ENCODE measurements around the gene TMEM170A. TPM values are rescaled to one million over a fixed set of nuclear protein-coding genes. Genes with fewer than 3 reads are reported as not detected.
"Not testable (repeated sequence)": the region's sequence is repeated elsewhere in the genome, so short reads cannot be mapped to it uniquely, and the experiment has no call there.

Gene TMEM170A
- total and polyA plus RNA-seq, 9 donors, result 12.3 to 24.8 (median 16.5) TPM

GRCh38 chr16:75429621-75430403, 34.7 kb downstream of the TMEM170A start:
- no peak overlapping the region for H3K27ac ChIP-seq (ENCODE audit: low read length)
- peaks cover 13% of the 10 kb centered on the region for H3K4me1 ChIP-seq (ENCODE audit: control insufficient read depth, insufficient read depth, low read length)
- no peaks in the 10 kb centered on the region for H3K36me3 ChIP-seq (ENCODE audit: control insufficient read depth, insufficient read depth, low read length)
- 100% methylated on average over 1 of the region's 11 CpGs for WGBS (ENCODE audit: insufficient coverage)
- no peak overlapping the region for H3K4me3 ChIP-seq (ENCODE audit: low read length)
- H3K9me3 ChIP-seq (replicated peaks; ENCODE audit: control insufficient read depth, low read depth, low read length), result no peaks in the 10 kb centered on the region
- H3K27me3 ChIP-seq (ENCODE audit: control insufficient read depth, insufficient read depth, low read length), result no peaks in the 10 kb centered on the region
- DNase-seq, result no peak

- no CpG with 5 or more reads among the region's 2 CpGs for WGBS (ENCODE audit: insufficient coverage)
- not testable (repeated sequence) for H3K27ac ChIP-seq (ENCODE audit: low read length); H3K36me3 ChIP-seq (ENCODE audit: control insufficient read depth, insufficient read depth, low read length); H3K4me3 ChIP-seq (ENCODE audit: low read length); H3K27me3 ChIP-seq (ENCODE audit: control insufficient read depth, insufficient read depth, low read length); DNase-seq; H3K9me3 ChIP-seq (replicated peaks; ENCODE audit: control insufficient read depth, low read depth, low read length); H3K4me1 ChIP-seq (ENCODE audit: control insufficient read depth, insufficient read depth, low read length)
Measured at GRCh38 chr16:75426524-75426923, 38.0 kb downstream of the TMEM170A start.

- H3K4me1 ChIP-seq (ENCODE audit: control insufficient read depth, insufficient read depth, low read length); DNase-seq; H3K27me3 ChIP-seq (ENCODE audit: control insufficient read depth, insufficient read depth, low read length); H3K9me3 ChIP-seq (replicated peaks; ENCODE audit: control insufficient read depth, low read depth, low read length); H3K36me3 ChIP-seq (ENCODE audit: control insufficient read depth, insufficient read depth, low read length); H3K27ac ChIP-seq (ENCODE audit: low read length); H3K4me3 ChIP-seq (ENCODE audit: low read length): not testable (repeated sequence)
- 90% methylated on average over 9 of the region's 18 CpGs for WGBS (ENCODE audit: insufficient coverage)
Measured at GRCh38 chr16:75424105-75424762, 40.3 kb downstream of the TMEM170A start.

GRCh38 chr16:75423723-75424104, 40.8 kb downstream of the TMEM170A start:
- Histone ChIP-seq H3K9me3 (replicated peaks; ENCODE audit: control insufficient read depth, low read depth, low read length) (no peaks in the 10 kb centered on the region), H3K27ac (ENCODE audit: low read length) (no peak overlapping the region), H3K4me3 (ENCODE audit: low read length) (no peak overlapping the region), H3K36me3 (ENCODE audit: control insufficient read depth, insufficient read depth, low read length) (no peaks in the 10 kb centered on the region), H3K4me1 (ENCODE audit: control insufficient read depth, insufficient read depth, low read length) (peaks cover 4% of the 10 kb centered on the region), H3K27me3 (ENCODE audit: control insufficient read depth, insufficient read depth, low read length) (no peaks in the 10 kb centered on the region)
- DNase-seq, result no peak
- WGBS (ENCODE audit: insufficient coverage), result 83% methylated on average over 3 of the region's 4 CpGs

- no peaks in the 10 kb centered on the region for H3K36me3 ChIP-seq (ENCODE audit: control insufficient read depth, insufficient read depth, low read length)
- no peaks in the 10 kb centered on the region for H3K9me3 ChIP-seq (replicated peaks; ENCODE audit: control insufficient read depth, low read depth, low read length)
- no peaks in the 10 kb centered on the region for H3K27me3 ChIP-seq (ENCODE audit: control insufficient read depth, insufficient read depth, low read length)
- H3K27ac ChIP-seq (ENCODE audit: low read length), result peak overlapping the region; percentile 54
- no peak for DNase-seq
- 67% methylated on average over 1 of the region's 1 CpG for WGBS (ENCODE audit: insufficient coverage)
- H3K4me3 ChIP-seq (ENCODE audit: low read length), result no peak overlapping the region
- H3K4me1 ChIP-seq (ENCODE audit: control insufficient read depth, insufficient read depth, low read length), result peaks cover 4% of the 10 kb centered on the region
Measured at GRCh38 chr16:75421820-75422126, 42.7 kb downstream of the TMEM170A start.

GRCh38 chr16:75420987-75421819, 43.3 kb downstream of the TMEM170A start:
- H3K27ac ChIP-seq (ENCODE audit: low read length), result peak overlapping the region; percentile 54

GRCh38 chr16:75416904-75417565, 47.5 kb downstream of the TMEM170A start:
- Histone ChIP-seq H3K4me1 (ENCODE audit: control insufficient read depth, insufficient read depth, low read length) (peaks cover 4% of the 10 kb centered on the region), H3K36me3 (ENCODE audit: control insufficient read depth, insufficient read depth, low read length) (peaks cover 6% of the 10 kb centered on the region), H3K9me3 (replicated peaks; ENCODE audit: control insufficient read depth, low read depth, low read length) (no peaks in the 10 kb centered on the region), H3K4me3 (ENCODE audit: low read length) (no peak overlapping the region), H3K27me3 (ENCODE audit: control insufficient read depth, insufficient read depth, low read length) (no peaks in the 10 kb centered on the region), H3K27ac (ENCODE audit: low read length) (no peak overlapping the region)
- no peak for DNase-seq
- WGBS (ENCODE audit: insufficient coverage), result no CpG with 5 or more reads among the region's 2 CpGs

More at GRCh38 chr16:75420987-75421819, 43.3 kb downstream of the TMEM170A start:
- DNase-seq, result peak; percentile 87
- Histone ChIP-seq H3K4me3 (ENCODE audit: low read length) (no peak overlapping the region), H3K9me3 (replicated peaks; ENCODE audit: control insufficient read depth, low read depth, low read length) (no peaks in the 10 kb centered on the region), H3K36me3 (ENCODE audit: control insufficient read depth, insufficient read depth, low read length) (no peaks in the 10 kb centered on the region), H3K27me3 (ENCODE audit: control insufficient read depth, insufficient read depth, low read length) (no peaks in the 10 kb centered on the region), H3K4me1 (ENCODE audit: control insufficient read depth, insufficient read depth, low read length) (peaks cover 4% of the 10 kb centered on the region)
- 5% methylated on average over 4 of the region's 8 CpGs for WGBS (ENCODE audit: insufficient coverage)

- Histone ChIP-seq H3K4me3 (ENCODE audit: low read length) (no peak overlapping the region), H3K4me1 (ENCODE audit: control insufficient read depth, insufficient read depth, low read length) (no peaks in the 10 kb centered on the region), H3K27me3 (ENCODE audit: control insufficient read depth, insufficient read depth, low read length) (no peaks in the 10 kb centered on the region), H3K27ac (ENCODE audit: low read length) (no peak overlapping the region), H3K9me3 (replicated peaks; ENCODE audit: control insufficient read depth, low read depth, low read length) (no peaks in the 10 kb centered on the region), H3K36me3 (ENCODE audit: control insufficient read depth, insufficient read depth, low read length) (peaks cover 14% of the 10 kb centered on the region)
- 54% methylated on average over 2 of the region's 4 CpGs for WGBS (ENCODE audit: insufficient coverage)
- DNase-seq, result no peak
Measured at GRCh38 chr16:75415169-75415905, 49.2 kb downstream of the TMEM170A start.

GRCh38 chr16:75413951-75414350, 50.5 kb downstream of the TMEM170A start:
- no peak for DNase-seq
- H3K27me3 ChIP-seq (ENCODE audit: control insufficient read depth, insufficient read depth, low read length), result no peaks in the 10 kb centered on the region
- H3K27ac ChIP-seq (ENCODE audit: low read length), result no peak overlapping the region
- no peak overlapping the region for H3K4me3 ChIP-seq (ENCODE audit: low read length)
- H3K4me1 ChIP-seq (ENCODE audit: control insufficient read depth, insufficient read depth, low read length), result no peaks in the 10 kb centered on the region
- WGBS (ENCODE audit: insufficient coverage), result no CpG with 5 or more reads among the region's 2 CpGs
- H3K9me3 ChIP-seq (replicated peaks; ENCODE audit: control insufficient read depth, low read depth, low read length), result no peaks in the 10 kb centered on the region
- peaks cover 18% of the 10 kb centered on the region for H3K36me3 ChIP-seq (ENCODE audit: control insufficient read depth, insufficient read depth, low read length)

All from muscle of leg (tissue), 11 donors.